Measurements from ENCODE around the gene XCR1.

DNA sequence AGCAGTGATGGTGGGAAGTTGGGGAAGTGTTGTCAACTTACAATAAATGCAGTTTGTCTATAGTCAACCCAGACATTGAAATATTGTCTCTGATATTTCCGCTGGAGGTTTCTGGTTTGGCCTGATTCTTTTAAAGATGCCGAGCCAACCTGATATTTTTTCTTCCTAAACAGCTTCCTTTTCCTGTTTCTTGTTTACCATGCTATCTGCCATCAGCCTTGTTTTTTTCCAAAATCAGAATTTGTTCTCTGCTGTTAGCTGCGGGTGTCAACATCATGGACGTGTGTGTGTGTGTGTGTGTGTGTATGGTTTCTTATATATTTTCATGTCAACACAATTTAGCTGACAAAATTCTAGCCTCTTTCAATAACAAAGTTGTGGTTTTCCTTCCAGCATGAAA, 41.2 kb upstream of the XCR1 start:
- no peak for TF ChIP-seq EZH2 (IDR thresholded peaks at IDR 0.05; ENCODE audit: borderline replicate concordance, insufficient read depth, low read depth, low read length, poor library complexity, severe bottlenecking)
- TF ChIP-seq, protein P1, sequence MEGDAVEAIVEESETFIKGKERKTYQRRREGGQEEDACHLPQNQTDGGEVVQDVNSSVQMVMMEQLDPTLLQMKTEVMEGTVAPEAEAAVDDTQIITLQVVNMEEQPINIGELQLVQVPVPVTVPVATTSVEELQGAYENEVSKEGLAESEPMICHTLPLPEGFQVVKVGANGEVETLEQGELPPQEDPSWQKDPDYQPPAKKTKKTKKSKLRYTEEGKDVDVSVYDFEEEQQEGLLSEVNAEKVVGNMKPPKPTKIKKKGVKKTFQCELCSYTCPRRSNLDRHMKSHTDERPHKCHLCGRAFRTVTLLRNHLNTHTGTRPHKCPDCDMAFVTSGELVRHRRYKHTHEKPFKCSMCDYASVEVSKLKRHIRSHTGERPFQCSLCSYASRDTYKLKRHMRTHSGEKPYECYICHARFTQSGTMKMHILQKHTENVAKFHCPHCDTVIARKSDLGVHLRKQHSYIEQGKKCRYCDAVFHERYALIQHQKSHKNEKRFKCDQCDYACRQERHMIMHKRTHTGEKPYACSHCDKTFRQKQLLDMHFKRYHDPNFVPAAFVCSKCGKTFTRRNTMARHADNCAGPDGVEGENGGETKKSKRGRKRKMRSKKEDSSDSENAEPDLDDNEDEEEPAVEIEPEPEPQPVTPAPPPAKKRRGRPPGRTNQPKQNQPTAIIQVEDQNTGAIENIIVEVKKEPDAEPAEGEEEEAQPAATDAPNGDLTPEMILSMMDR (IDR thresholded peaks at IDR 0.05): no peak

All from B cell (primary cell).